Fibroblast of villous mesenchyme (primary cell): ENCODE data around the gene DNAH6. TPM values are rescaled to one million over a fixed set of nuclear protein-coding genes. Genes with fewer than 3 reads are reported as not detected.

ENCODE experiments used
- DNase-seq: peaks from one replicate; pipeline ENCODE4 v3.0.0-alpha.2; 2010; ENCODE audit warnings: low read depth
- H3K4me3 ChIP-seq: 2 replicates; pipeline ENCODE4 v1.5.1; 2011; ENCODE audit warnings: low read depth, mild to moderate bottlenecking, low read length
- total RNA-seq: library from RNA; depleted of rRNA; stranded (reverse); fragments of >200 nt; gene quantifications from 2 replicates; pipeline ENCODE4 v1.2.3, GENCODE V29; 2012
- TF ChIP-seq, protein P1 (sequence below): IDR thresholded peaks from 2 replicates; pipeline ENCODE4 v1.5.1; 2012; ENCODE audit warnings: low read depth, mild to moderate bottlenecking, low read length; ENCODE audit not compliant: insufficient read depth

The DNAH6 gene
- total RNA-seq, 1 donor: under 0.01 TPM

DNA sequence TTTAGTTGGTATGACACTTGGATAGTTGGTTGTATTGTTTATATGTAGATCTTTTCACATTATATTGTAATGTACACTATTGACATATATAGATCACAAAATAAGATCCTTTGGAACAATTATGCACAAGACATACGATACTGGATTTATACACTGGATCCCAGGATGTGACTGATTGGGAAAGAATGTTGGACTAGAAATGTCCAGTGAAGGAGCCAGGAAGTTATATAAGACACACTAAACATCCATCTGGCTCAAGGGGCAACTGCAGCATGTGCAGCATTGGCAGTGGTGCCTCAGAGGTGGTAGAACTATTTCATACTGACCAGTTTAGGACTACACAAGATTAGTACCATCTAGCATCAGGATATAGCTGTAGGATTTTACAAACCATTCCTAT, 259.7 kb downstream of the DNAH6 start:
- H3K4me3 ChIP-seq: no peak overlapping the region
- DNase-seq: peak; percentile 38
- TF ChIP-seq, protein P1, sequence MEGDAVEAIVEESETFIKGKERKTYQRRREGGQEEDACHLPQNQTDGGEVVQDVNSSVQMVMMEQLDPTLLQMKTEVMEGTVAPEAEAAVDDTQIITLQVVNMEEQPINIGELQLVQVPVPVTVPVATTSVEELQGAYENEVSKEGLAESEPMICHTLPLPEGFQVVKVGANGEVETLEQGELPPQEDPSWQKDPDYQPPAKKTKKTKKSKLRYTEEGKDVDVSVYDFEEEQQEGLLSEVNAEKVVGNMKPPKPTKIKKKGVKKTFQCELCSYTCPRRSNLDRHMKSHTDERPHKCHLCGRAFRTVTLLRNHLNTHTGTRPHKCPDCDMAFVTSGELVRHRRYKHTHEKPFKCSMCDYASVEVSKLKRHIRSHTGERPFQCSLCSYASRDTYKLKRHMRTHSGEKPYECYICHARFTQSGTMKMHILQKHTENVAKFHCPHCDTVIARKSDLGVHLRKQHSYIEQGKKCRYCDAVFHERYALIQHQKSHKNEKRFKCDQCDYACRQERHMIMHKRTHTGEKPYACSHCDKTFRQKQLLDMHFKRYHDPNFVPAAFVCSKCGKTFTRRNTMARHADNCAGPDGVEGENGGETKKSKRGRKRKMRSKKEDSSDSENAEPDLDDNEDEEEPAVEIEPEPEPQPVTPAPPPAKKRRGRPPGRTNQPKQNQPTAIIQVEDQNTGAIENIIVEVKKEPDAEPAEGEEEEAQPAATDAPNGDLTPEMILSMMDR: no peak

DNA sequence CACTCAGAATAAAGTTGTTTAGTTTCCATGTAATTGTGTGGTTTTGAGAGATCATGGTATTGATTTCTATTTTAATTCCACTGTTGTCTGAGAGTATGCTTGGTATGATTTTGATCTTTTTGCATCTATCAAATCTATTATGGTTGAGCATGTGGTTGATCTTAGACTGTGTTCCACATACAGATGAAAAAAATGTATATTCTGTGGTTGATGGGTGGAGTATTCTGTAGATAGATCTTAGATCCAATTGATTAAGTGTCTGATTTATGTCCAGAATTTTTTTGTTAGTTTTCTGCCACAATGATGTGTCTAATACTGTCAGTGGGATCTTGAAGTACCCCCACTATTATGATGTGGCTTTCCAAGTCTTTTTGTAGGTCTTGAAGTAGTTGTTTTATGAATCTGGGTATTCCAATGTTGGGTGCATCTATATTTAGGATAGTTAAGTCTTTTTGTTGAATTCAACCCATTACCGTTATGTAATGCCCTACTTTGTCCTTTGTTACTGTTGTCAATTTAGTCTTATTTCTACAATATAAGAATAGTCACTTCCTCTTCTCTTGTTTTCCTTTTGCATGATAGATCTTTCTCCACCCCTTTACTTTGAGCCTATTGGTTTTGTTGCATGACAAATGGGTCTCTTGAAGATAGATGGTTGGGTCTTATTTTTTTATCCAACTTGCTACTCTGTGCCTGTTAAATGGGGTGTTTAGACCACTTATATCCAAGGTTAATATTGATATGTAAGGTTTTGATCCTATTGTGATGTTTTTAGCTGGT, 262.8 kb downstream of the DNAH6 start:
- H3K4me3 ChIP-seq: no peak overlapping the region
- TF ChIP-seq, protein P1: no peak
- no peak for DNase-seq

DNA sequence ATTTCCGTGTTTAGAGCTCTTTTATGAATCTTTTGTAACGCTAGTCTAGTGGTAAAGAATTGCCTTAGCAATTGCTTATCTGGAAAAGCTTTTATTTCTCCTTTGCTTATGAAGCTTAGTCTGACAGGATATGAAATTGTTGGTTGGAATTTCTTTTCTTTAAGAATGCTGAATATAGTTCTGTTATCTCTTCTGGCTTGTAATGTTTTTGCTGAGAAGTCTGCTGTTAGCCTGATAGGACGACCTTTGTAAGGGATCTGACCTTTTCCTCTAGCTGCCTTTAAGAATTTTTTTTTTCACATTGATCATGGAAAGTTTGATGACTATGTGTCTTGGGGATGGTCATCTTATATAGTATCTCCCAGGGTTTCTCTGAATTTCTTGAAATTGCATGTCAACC, 263.5 kb downstream of the DNAH6 start:
- no peak overlapping the region for H3K4me3 ChIP-seq
- DNase-seq: no peak
- TF ChIP-seq, protein P1: no peak

DNA sequence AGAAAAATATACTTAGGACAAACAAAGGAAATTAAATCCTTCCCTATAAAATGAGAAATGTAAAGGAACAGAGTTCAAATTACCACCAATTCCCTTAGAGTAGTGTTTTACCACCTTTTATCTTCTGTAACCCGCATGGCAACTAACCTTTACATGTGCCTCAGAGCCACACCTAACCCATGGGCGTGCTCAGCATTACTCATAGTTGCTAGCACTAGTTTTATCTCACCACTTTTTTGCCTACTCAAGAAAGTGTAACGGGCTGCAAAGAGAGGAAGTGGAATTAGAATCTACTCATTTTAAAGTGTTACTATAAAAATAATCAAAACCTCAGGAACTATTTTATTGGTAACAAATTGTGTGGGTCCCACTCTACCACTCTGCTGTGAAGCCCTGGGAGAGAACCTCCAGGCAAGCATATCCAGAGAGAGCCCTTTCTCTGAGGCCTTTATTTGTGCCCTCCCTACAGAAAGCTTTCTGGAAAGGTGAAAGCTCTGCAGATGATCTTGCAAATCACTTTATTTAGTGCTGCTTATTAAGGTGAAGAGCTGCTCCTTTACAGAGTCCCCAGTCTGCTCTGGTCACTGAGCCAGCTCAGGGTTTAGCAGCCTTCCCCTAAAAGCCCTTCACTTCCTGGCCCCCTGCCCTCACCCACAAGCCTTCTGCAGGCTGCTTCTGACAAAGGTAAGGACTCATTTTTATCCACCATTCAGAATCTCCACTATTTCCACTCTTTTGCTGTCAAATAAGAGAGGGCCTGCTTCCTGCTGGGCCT, 265.8 kb downstream of the DNAH6 start:
- no peak for DNase-seq
- H3K4me3 ChIP-seq: no peak overlapping the region
- TF ChIP-seq, protein P1: no peak

DNA sequence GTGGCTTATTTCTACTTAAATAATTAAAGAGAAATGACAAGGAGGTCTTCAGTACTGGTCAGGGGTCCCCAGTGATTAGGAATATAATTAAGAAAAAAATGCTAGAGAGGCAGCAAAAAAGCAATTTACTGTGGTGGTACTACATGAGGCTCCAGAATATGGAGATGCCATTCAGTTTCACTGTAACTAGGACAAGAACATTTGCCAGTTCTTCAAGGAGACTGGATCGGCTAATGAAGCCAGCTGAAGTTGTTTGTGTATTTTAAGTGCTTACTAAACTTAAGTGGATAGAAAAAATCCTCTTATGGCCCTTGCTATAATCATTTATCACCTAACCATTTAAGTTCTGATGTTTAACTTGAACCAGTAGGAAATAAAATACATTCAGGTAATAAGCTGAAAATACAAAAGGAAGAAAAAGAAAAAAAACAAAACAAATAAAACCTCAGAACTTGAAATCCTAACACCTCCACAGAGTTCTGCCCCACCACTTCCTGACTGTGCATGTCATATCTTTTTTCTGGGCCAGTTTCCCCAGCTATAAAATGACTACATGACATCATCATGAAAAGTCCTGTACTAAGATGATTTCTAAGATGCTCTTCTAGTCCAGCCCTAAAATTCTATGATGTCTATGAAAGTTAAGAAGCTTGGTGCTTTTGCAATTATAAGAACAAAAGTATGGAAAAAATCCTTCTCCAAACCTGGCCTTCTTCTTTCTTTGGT, 266.6 kb downstream of the DNAH6 start:
- no peak for DNase-seq
- no peak overlapping the region for H3K4me3 ChIP-seq
- TF ChIP-seq, protein P1: no peak

DNA sequence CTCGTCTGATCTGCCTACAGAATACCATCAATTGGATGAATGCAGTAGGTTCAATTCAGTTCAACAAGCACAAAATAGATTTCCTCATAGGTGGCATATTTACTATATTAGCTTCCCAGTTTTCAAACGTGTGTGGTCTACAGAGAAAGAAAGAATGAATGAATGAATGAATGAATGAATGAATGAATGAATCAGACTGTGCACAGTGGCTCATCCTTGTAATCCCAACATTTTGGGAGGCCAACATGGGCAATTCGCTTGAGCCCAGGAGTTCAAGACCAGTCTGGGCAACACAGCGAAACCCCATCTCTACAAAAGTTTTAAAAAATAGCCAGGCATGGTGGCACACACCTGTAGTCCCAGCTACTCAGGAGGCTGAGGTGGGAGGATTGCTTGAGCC, 269.7 kb downstream of the DNAH6 start:
- TF ChIP-seq, protein P1: no peak
- H3K4me3 ChIP-seq: no peak overlapping the region
- no peak for DNase-seq
